GM10248 (cell line): ENCODE results near the gene LRRC45.

Experiments
- CTCF ChIA-PET: fragments of 300-600 bp; sonication (Branson Sonifier 250); formaldehyde crosslinking; extraction: SDS; loops from one replicate; lab custom pipeline; 2021; ENCODE audit warnings: antibody characterized with exemption; lab: Yijun Ruan, JAX
- POLR2A ChIA-PET: fragments of 350-650 bp; sonication (Branson Sonifier 250); formaldehyde crosslinking; extraction: SDS; loops from one replicate; lab custom pipeline; 2020; ENCODE audit warnings: antibody characterized with exemption; lab: Yijun Ruan, JAX
- DNase-seq: peaks from one replicate; pipeline ENCODE4 v3.0.0; 2012; ENCODE audit errors: extremely low spot score
- CTCF ChIP-seq: IDR thresholded peaks from 2 replicates; pipeline ENCODE4 v1.5.1; 2012; ENCODE audit warnings: mild to moderate bottlenecking, low read depth; ENCODE audit errors: extremely low read depth, missing control alignments, control extremely low read depth

LRRC45 gene

DNA sequence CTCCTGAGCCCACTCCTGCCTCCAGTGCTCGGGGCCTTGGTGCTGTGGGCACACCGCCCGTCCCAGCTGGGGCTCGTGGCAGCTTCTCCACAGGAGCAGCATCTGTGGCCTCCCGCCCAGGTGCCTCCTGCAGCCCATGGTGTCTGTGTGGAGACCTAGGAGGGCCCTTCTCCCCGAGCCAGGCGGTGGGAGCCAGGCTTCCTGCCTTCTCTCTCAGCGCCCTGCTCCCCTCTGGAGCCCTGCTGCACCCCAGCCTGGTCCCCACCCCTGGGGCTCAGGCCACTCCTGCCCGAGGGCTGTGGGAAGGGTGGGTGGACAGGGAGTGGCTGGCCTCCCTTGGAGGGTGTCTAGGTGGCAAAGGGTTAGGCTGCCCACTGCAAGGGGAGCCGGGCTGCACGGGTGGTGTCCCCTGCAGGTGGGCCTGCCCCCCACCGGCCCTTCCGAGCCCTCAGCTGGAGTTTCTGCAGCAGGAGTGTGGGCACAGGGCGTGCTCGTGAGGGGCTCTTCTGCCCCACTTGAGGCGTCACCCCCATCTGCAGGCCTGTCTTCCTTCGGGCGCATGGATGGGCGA lies 11.4 kb upstream of the LRRC45 start:
- ChIA-PET POLR2A (no interaction called here), CTCF (no interaction called here)
- TF ChIP-seq CTCF, result no peak
- no peak for DNase-seq

DNA sequence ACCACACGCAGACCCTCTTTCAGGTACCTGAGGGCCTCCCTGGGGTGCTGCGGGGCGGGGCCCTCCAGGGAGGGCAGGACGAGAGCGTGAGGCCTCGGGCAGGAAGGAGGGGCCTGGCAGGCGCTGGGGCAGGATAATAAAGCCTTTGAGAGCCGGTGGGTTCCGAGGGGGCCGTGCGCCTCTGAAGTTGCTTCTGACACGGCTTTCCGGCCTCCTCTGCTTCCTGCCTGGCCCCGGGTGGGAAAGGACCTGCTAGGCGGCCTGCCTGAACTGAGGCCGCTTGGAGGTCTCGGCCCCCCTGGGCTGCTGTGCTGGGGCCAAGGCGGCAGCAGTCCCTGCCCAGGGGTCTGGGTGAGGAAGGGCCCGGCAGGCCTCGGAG lies 10.9 kb upstream of the LRRC45 start:
- ChIA-PET POLR2A (no interaction called here), CTCF (interaction anchor here (1.3 to 1.6 kb wide), 2 partner anchors 9 to 53 kb away, joined by 5 to 6 read pairs; no protein-coding TSS in a partner anchor)
- no peak for DNase-seq
- no peak for TF ChIP-seq CTCF

- ChIA-PET POLR2A (no interaction called here), CTCF (interaction anchor here (1.3 to 1.6 kb wide), 2 partner anchors 9 to 53 kb away, joined by 5 to 6 read pairs; no protein-coding TSS in a partner anchor)
- DNase-seq, result no peak
- TF ChIP-seq CTCF, result no peak
These were observed 10.3 kb upstream of the LRRC45 start for GRCh38 chr17:82012640-82013295.

GRCh38 chr17:82013341-82013740 lies 9.8 kb upstream of the LRRC45 start:
- TF ChIP-seq CTCF, result no peak
- CTCF ChIA-PET, result interaction anchor here (1.3 to 1.6 kb wide), 2 partner anchors 8 to 54 kb away, joined by 5 to 6 read pairs; no protein-coding TSS in a partner anchor
- POLR2A ChIA-PET, result no interaction called here
- no peak for DNase-seq

GRCh38 chr17:82013772-82014321 lies 9.3 kb upstream of the LRRC45 start:
- POLR2A ChIA-PET, result no interaction called here
- TF ChIP-seq CTCF, result no peak
- CTCF ChIA-PET, result interaction anchor here (1.3 to 10.6 kb wide), 3 partner anchors 8 to 54 kb away, joined by 5 to 106 read pairs (median 6); partner anchors contain the start of gene NOTUM
- no peak for DNase-seq

- ChIA-PET POLR2A (interaction anchor here (0.6 kb wide), 1 partner anchor 514 kb away, joined by 7 read pairs; no protein-coding TSS in a partner anchor), CTCF (interaction anchor here (0.8 to 10.6 kb wide), 2 partner anchors 23 to 54 kb away, joined by 4 to 106 read pairs; partner anchors contain the start of genes DCXR and NOTUM)
- TF ChIP-seq CTCF, result no peak
- no peak for DNase-seq
These were observed 8.7 kb upstream of the LRRC45 start for GRCh38 chr17:82014432-82014831.
